ENCODE measurements around the gene TMEM101. TPM values are rescaled to one million over a fixed set of nuclear protein-coding genes. Genes with fewer than 3 reads are reported as not detected.

Gene TMEM101
- total and polyA plus RNA-seq, 2 of the 13 experiments (the other 11 are each of a cell fraction or from before 2014, with no cell fraction given), result 72.0 to 100 TPM

DNA sequence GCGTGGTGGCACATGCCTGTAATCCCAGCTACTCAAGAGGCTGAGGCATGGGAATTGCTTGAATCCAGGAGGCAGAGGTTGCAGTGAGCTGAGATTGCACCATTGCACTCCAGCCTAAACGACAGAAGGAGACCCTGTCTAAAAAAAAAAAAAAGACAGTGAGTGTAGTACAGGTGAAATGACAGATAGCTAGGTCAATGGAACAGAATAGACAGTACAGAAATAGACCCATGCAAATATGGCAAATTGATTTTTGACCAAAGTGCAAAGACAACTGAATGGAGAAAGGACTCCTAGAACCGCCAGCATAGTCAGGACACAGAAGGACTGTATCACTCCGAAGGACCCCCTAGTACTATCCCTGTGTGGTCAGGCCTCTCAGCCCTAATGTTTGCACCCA, 44.4 kb downstream of the TMEM101 start (continued):
- 0 out of 2 replicates have a peak, but pooled peaks have one; percentile 15 for TF ChIP-seq FOXA3 (CRISPR knock-in tag; IDR thresholded peaks at IDR 0.05)
- TF ChIP-seq GATAD2A (CRISPR knock-in tag; IDR thresholded peaks at IDR 0.05), result peak; percentile 73

- no peak for ATAC-seq
- TF ChIP-seq KLF15 (CRISPR knock-in tag; IDR thresholded peaks at IDR 0.05; ENCODE audit: borderline replicate concordance) (no peak), SALL1 (CRISPR knock-in tag; IDR thresholded peaks at IDR 0.05) (0 out of 2 replicates have a peak, but pooled peaks have one; percentile 12), ZNF766 (CRISPR knock-in tag; IDR thresholded peaks at IDR 0.05; ENCODE audit: borderline replicate concordance) (no peak)
- TF ChIP-seq, protein P1, sequence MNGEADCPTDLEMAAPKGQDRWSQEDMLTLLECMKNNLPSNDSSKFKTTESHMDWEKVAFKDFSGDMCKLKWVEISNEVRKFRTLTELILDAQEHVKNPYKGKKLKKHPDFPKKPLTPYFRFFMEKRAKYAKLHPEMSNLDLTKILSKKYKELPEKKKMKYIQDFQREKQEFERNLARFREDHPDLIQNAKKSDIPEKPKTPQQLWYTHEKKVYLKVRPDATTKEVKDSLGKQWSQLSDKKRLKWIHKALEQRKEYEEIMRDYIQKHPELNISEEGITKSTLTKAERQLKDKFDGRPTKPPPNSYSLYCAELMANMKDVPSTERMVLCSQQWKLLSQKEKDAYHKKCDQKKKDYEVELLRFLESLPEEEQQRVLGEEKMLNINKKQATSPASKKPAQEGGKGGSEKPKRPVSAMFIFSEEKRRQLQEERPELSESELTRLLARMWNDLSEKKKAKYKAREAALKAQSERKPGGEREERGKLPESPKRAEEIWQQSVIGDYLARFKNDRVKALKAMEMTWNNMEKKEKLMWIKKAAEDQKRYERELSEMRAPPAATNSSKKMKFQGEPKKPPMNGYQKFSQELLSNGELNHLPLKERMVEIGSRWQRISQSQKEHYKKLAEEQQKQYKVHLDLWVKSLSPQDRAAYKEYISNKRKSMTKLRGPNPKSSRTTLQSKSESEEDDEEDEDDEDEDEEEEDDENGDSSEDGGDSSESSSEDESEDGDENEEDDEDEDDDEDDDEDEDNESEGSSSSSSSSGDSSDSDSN (CRISPR knock-in tag; IDR thresholded peaks at IDR 0.05), result 0 out of 2 replicates have a peak, but pooled peaks have one; percentile 5
- intact Hi-C loops (cut with micrococcal nuclease; ENCODE audit: unreplicated experiment) (no loop called here), in situ Hi-C loops (cut with HindIII; ENCODE audit: extremely low pct_ligation_motif_present, low pct_unique_long_range_greater_than_20kb) (no loop called here)
- no peaks in the 10 kb centered on the region for H3K9me3 ChIP-seq (ENCODE audit: low read length)
- peaks cover 3 to 37% of the 10 kb centered on the region in 2 experiments; a peak in 4 of 5 replicates for H3K27me3 ChIP-seq (ENCODE audit: control insufficient read depth in 1 of 2, insufficient read depth in 2 of 2, low read length in 2 of 2)
- ChIA-PET POLR2A (interaction anchor here (1.2 kb wide), 1 partner anchor 41 kb away, joined by 3 read pairs; no protein-coding TSS in a partner anchor), CTCF (ENCODE audit: low intra/inter-chr PET ratio, low total read pairs) (no interaction called here)
- H2AFZ ChIP-seq (ENCODE audit: low read length), result no peak overlapping the region
- no peak overlapping the region for H3K9ac ChIP-seq (ENCODE audit: insufficient read depth, low read depth, low read length)
- H4K20me1 ChIP-seq (ENCODE audit: insufficient read depth, low read length), result no peaks in the 10 kb centered on the region
- H3K4me1 ChIP-seq (ENCODE audit: insufficient read depth, low read length), result peaks cover 49% of the 10 kb centered on the region
- 8% methylated on average over 9 of the region's 9 CpGs for WGBS (ENCODE audit: low lambda C conversion rate)
- H3K4me3 ChIP-seq (replicated peaks in 1 of 3; ENCODE audit: insufficient read depth in 1 of 3, low read depth in 2 of 3, low read length in 3 of 3), result no peak overlapping the region
- no TSS peak for BruUV-seq (replicated peaks)
- FAIRE-seq, result no peak
- no peak overlapping the region for H3K27ac ChIP-seq (ENCODE audit: extremely low read length, insufficient read depth, low read length)
- H3K36me3 ChIP-seq (replicated peaks in 1 of 2; ENCODE audit: control insufficient read depth in 1 of 2, insufficient read depth in 2 of 2, low read length in 2 of 2), result no peaks in the 10 kb centered on the region
- H3K4me2 ChIP-seq (ENCODE audit: low read depth, low read length), result peak overlapping the region; percentile 25; the same call in 1 of the 2 replicates
- no peaks in the 10 kb centered on the region for H3K79me2 ChIP-seq (ENCODE audit: insufficient read depth, low read length)
- no peak for DNase-seq (ENCODE audit: low spot score)
These were observed 47.4 kb downstream of the TMEM101 start for GRCh38 chr17:43967251-43967875.

Measured in HepG2 (cell line).